ENCODE data around the gene RALBP1.

GRCh38 chr18:9434122-9434701 lies 41.1 kb upstream of the RALBP1 start:
- TF ChIP-seq CTCF (conservative IDR thresholded peaks at IDR 0.05; ENCODE audit: low read length) (no peak), EZH2phosphoT487 (IDR thresholded peaks at IDR 0.05; ENCODE audit: borderline replicate concordance) (no peak)

Measured in Loucy (cell line).